ENCODE results near the gene POLN. TPM values are rescaled to one million over a fixed set of nuclear protein-coding genes. Genes with fewer than 3 reads are reported as not detected.

The POLN gene
- total RNA-seq, 2 donors from 2014 or later = 3.8 to 15.2 TPM

- TF ChIP-seq CTCF (IDR thresholded peaks at IDR 0.05) (no peak), POLR2A (IDR thresholded peaks at IDR 0.05) (no peak), POLR2AphosphoS5 (IDR thresholded peaks at IDR 0.05) (no peak)
- no peak for DNase-seq (ENCODE audit: low spot score)
- 57% methylated on average over 20 of the region's 20 CpGs for WGBS
- Histone ChIP-seq H3K27ac (no peak overlapping the region), H3K4me3 (no peak overlapping the region), H3K9me3 (no peaks in the 10 kb centered on the region), H3K27me3 (replicated peaks; ENCODE audit: insufficient read depth) (no peaks in the 10 kb centered on the region), H3K4me1 (replicated peaks) (no peaks in the 10 kb centered on the region), H3K36me3 (no peaks in the 10 kb centered on the region)
- intact Hi-C loops (cut with DNase I) = no loop called here
Measured at GRCh38 chr4:2127609-2128332, 114.2 kb downstream of the POLN start.

- 89% methylated on average over 24 of the region's 24 CpGs for WGBS
- no peaks in the 10 kb centered on the region for H3K4me1 ChIP-seq (replicated peaks)
- no peaks in the 10 kb centered on the region for H3K36me3 ChIP-seq
- TF ChIP-seq POLR2AphosphoS5 (IDR thresholded peaks at IDR 0.05) (no peak), CTCF (IDR thresholded peaks at IDR 0.05) (no peak)
- H3K27me3 ChIP-seq (replicated peaks; ENCODE audit: insufficient read depth) = no peaks in the 10 kb centered on the region
- no peak overlapping the region for H3K4me3 ChIP-seq
- intact Hi-C loops (cut with DNase I) = no loop called here
- DNase-seq (ENCODE audit: low spot score) = no peak
- no peaks in the 10 kb centered on the region for H3K9me3 ChIP-seq
- H3K27ac ChIP-seq = no peak overlapping the region
Measured at GRCh38 chr4:2126309-2127043, 115.4 kb downstream of the POLN start.

- H3K9me3 ChIP-seq = no peaks in the 10 kb centered on the region
- H3K36me3 ChIP-seq = no peaks in the 10 kb centered on the region
- no peaks in the 10 kb centered on the region for H3K27me3 ChIP-seq (replicated peaks; ENCODE audit: insufficient read depth)
- no peaks in the 10 kb centered on the region for H3K4me1 ChIP-seq (replicated peaks)
- 86% methylated on average over 6 of the region's 6 CpGs for WGBS
- DNase-seq (ENCODE audit: low spot score) = no peak
- TF ChIP-seq POLR2AphosphoS5 (IDR thresholded peaks at IDR 0.05) (no peak), POLR2A (IDR thresholded peaks at IDR 0.05) (no peak), CTCF (IDR thresholded peaks at IDR 0.05) (no peak)
- no peak overlapping the region for H3K27ac ChIP-seq
- no peak overlapping the region for H3K4me3 ChIP-seq
- intact Hi-C loops (cut with DNase I) = no loop called here
Measured at GRCh38 chr4:2125831-2126230, 116.1 kb downstream of the POLN start.

- Histone ChIP-seq H3K4me3 (no peak overlapping the region), H3K27ac (no peak overlapping the region), H3K4me1 (replicated peaks) (no peaks in the 10 kb centered on the region), H3K9me3 (no peaks in the 10 kb centered on the region), H3K36me3 (no peaks in the 10 kb centered on the region), H3K27me3 (replicated peaks; ENCODE audit: insufficient read depth) (no peaks in the 10 kb centered on the region)
- intact Hi-C loops (cut with DNase I) = no loop called here
- DNase-seq (ENCODE audit: low spot score) = no peak
- no peak for TF ChIP-seq POLR2A (IDR thresholded peaks at IDR 0.05)
- 91% methylated on average over 4 of the region's 4 CpGs for WGBS
Measured at GRCh38 chr4:2125023-2125422, 116.9 kb downstream of the POLN start.

GRCh38 chr4:2116687-2117400, 125.1 kb downstream of the POLN start:
- no peak for DNase-seq (ENCODE audit: low spot score)
- TF ChIP-seq CTCF (IDR thresholded peaks at IDR 0.05) (no peak), POLR2A (IDR thresholded peaks at IDR 0.05) (no peak), POLR2AphosphoS5 (IDR thresholded peaks at IDR 0.05) (no peak)

More at GRCh38 chr4:2116687-2117400, 125.1 kb downstream of the POLN start:
- no peaks in the 10 kb centered on the region for H3K4me1 ChIP-seq (replicated peaks)
- no peak overlapping the region for H3K4me3 ChIP-seq
- intact Hi-C loops (cut with DNase I) = no loop called here
- no peaks in the 10 kb centered on the region for H3K36me3 ChIP-seq
- no peak overlapping the region for H3K27ac ChIP-seq
- no peaks in the 10 kb centered on the region for H3K9me3 ChIP-seq
- no peaks in the 10 kb centered on the region for H3K27me3 ChIP-seq (replicated peaks; ENCODE audit: insufficient read depth)
- 90% methylated on average over 6 of the region's 6 CpGs for WGBS
